ENCODE data around the gene GPC1.
"Not testable (repeated sequence)": the region's sequence is repeated elsewhere in the genome, so short reads cannot be mapped to it uniquely, and the experiment has no call there.

Gene GPC1

GRCh38 chr2:240494194-240494793 is 58.8 kb downstream of the GPC1 start:
- H3K4me3 ChIP-seq (ENCODE audit: low read depth, low read length), result no peak overlapping the region
- TF ChIP-seq, protein P1, sequence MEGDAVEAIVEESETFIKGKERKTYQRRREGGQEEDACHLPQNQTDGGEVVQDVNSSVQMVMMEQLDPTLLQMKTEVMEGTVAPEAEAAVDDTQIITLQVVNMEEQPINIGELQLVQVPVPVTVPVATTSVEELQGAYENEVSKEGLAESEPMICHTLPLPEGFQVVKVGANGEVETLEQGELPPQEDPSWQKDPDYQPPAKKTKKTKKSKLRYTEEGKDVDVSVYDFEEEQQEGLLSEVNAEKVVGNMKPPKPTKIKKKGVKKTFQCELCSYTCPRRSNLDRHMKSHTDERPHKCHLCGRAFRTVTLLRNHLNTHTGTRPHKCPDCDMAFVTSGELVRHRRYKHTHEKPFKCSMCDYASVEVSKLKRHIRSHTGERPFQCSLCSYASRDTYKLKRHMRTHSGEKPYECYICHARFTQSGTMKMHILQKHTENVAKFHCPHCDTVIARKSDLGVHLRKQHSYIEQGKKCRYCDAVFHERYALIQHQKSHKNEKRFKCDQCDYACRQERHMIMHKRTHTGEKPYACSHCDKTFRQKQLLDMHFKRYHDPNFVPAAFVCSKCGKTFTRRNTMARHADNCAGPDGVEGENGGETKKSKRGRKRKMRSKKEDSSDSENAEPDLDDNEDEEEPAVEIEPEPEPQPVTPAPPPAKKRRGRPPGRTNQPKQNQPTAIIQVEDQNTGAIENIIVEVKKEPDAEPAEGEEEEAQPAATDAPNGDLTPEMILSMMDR (IDR thresholded peaks at IDR 0.05; ENCODE audit: borderline replicate concordance, insufficient read depth, low read depth, low read length), result no peak

DNA sequence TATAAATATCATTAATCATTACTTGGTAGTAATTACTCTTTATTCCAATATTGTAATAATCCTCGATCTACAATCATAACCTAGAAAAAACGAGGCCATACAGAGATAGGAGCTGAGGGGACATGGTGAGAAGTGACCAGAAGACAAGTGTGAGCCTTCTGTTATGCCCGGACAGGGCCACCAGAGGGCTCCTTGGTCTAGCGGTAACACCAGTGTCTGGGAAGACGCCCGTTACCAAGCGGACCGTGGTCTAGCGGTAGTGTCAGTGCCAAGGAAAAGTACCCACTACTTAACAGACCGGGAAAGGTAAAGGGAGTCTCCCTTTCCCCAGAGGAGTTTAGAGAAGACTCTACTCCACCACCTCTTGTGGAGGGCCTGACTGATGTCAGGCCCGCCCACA is 59.5 kb downstream of the GPC1 start:
- TF ChIP-seq, protein P1 (IDR thresholded peaks at IDR 0.05; ENCODE audit: borderline replicate concordance, insufficient read depth, low read depth, low read length), result peak; percentile 15; the same call in 1 of the 2 replicates
- not testable (repeated sequence) for H3K4me3 ChIP-seq (ENCODE audit: low read depth, low read length)

DNA sequence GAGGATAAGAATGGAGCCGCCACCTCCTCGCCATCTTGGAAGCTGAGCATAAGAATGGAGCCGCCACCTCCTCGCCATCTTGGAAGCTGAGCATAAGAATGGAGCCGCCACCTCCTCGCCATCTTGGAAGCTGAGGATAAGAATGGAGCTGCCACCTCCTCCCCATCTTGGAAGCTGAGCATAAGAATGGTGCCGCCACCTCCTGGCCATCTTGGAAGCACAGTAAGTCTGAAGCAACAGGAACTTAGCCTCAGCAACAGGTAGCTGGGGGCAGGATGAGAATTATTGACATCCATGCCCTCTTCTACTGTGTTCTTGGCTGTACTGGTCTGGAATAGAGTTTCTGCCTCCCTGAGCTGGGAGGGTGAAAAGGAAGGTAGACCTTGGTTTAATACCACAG is 61.6 kb downstream of the GPC1 start:
- not testable (repeated sequence) for H3K4me3 ChIP-seq (ENCODE audit: low read depth, low read length)
- TF ChIP-seq, protein P1 (IDR thresholded peaks at IDR 0.05; ENCODE audit: borderline replicate concordance, insufficient read depth, low read depth, low read length), result peak; percentile 18; the same call in 1 of the 2 replicates

GRCh38 chr2:240498171-240498957 is 62.9 kb downstream of the GPC1 start:
- TF ChIP-seq, protein P1 (IDR thresholded peaks at IDR 0.05; ENCODE audit: borderline replicate concordance, insufficient read depth, low read depth, low read length), result no peak
- H3K4me3 ChIP-seq (ENCODE audit: low read depth, low read length), result no peak overlapping the region

DNA sequence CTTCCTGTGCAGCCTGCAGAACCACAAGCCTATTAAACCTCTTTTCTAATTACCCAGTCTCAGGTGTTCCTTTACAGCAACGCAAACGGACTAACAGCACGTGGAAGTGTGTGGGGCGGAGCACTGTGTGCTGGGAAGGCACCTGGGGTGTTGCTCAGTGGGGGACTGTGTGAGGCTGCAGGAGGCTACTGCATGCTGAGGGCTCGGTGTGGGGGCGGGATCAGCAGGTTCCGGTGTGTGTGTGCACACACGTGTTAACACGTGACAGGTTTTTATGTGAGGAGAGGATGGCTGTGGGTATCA is 63.4 kb downstream of the GPC1 start:
- H3K4me3 ChIP-seq (ENCODE audit: low read depth, low read length), result no peak overlapping the region
- TF ChIP-seq, protein P1 (IDR thresholded peaks at IDR 0.05; ENCODE audit: borderline replicate concordance, insufficient read depth, low read depth, low read length), result no peak

GRCh38 chr2:240499309-240500301 is 64.1 kb downstream of the GPC1 start:
- no peak overlapping the region for H3K4me3 ChIP-seq (ENCODE audit: low read depth, low read length)
- TF ChIP-seq, protein P1 (IDR thresholded peaks at IDR 0.05; ENCODE audit: borderline replicate concordance, insufficient read depth, low read depth, low read length), result no peak

Measured in GM12875 (cell line).